GM18951 (cell line): ENCODE data around the gene SLC9A3.

ENCODE experiments used
- POLR2A ChIP-seq: IDR thresholded peaks from 4 replicates; pipeline ENCODE4 v1.6.1; 2011; ENCODE audit warnings: mild to moderate bottlenecking; ENCODE audit not compliant: insufficient read length, insufficient read depth; ENCODE audit errors: extremely low read depth
- in situ Hi-C: fragments of 300-500 bp; cut with MboI; formaldehyde crosslinking; loops from one replicate; pipeline ENCODE4 v1.12.0; 2022; ENCODE audit warnings: low sequenced_read_pairs, mixed read lengths, inconsistent platforms; ENCODE audit not compliant: unreplicated experiment

The SLC9A3 gene

GRCh38 chr5:427415-428087, 96.7 kb downstream of the SLC9A3 start:
- TF ChIP-seq POLR2A = no peak
- in situ Hi-C loops = no loop called here

GRCh38 chr5:426392-426976, 97.8 kb downstream of the SLC9A3 start:
- TF ChIP-seq POLR2A = no peak
- in situ Hi-C loops = no loop called here

- in situ Hi-C loops = no loop called here
- TF ChIP-seq POLR2A = no peak
These were observed 98.5 kb downstream of the SLC9A3 start for GRCh38 chr5:425714-426113.

- in situ Hi-C loops = no loop called here
These were observed 99.7 kb downstream of the SLC9A3 start for GRCh38 chr5:424301-425110.

GRCh38 chr5:423626-424261, 100.5 kb downstream of the SLC9A3 start:
- TF ChIP-seq POLR2A = peak; percentile 6
- in situ Hi-C loops = no loop called here

More at GRCh38 chr5:424301-425110, 99.7 kb downstream of the SLC9A3 start:
- peak; percentile 49 for TF ChIP-seq POLR2A

GRCh38 chr5:423233-423565, 101.0 kb downstream of the SLC9A3 start:
- TF ChIP-seq POLR2A = no peak
- in situ Hi-C loops = no loop called here

GRCh38 chr5:422323-423232, 101.7 kb downstream of the SLC9A3 start:
- in situ Hi-C loops = no loop called here
- no peak for TF ChIP-seq POLR2A

GRCh38 chr5:421901-422300, 102.3 kb downstream of the SLC9A3 start:
- no peak for TF ChIP-seq POLR2A
- in situ Hi-C loops = no loop called here

- in situ Hi-C loops = no loop called here
- no peak for TF ChIP-seq POLR2A
These were observed 102.9 kb downstream of the SLC9A3 start for GRCh38 chr5:421287-421880.

- no peak for TF ChIP-seq POLR2A
- in situ Hi-C loops = no loop called here
These were observed 103.5 kb downstream of the SLC9A3 start for GRCh38 chr5:420632-421286.
